Thymus (tissue), 11 donors: ENCODE data around the gene DNAJC30. TPM values are rescaled to one million over a fixed set of nuclear protein-coding genes. Genes with fewer than 3 reads are reported as not detected.
"Not testable (repeated sequence)": the region's sequence is repeated elsewhere in the genome, so short reads cannot be mapped to it uniquely, and the experiment has no call there.

Experiments
- DNase-seq, 9 donors: peaks; one replicate each; pipeline ENCODE4 v3.0.0-alpha.2; 2013; ENCODE audit warnings: low spot score in 9 of 9, low read depth in 6 of 9, missing footprints in 1 of 9
- H3K27ac ChIP-seq, 2 donors: one replicate each; pipeline ENCODE4 v1.5.1; 2013; ENCODE audit warnings: control low read depth in 1 of 2, low read depth in 1 of 2, low read length in 1 of 2, mild to moderate bottlenecking in 1 of 2, moderate library complexity in 1 of 2
- H3K27me3 ChIP-seq, 2 donors: one replicate each; pipeline ENCODE4 v1.5.1; 2013; ENCODE audit warnings: low read length in 1 of 2; ENCODE audit not compliant: control insufficient read depth in 2 of 2, insufficient read depth in 1 of 2
- H3K36me3 ChIP-seq, 2 donors: one replicate each; pipeline ENCODE4 v1.5.1; 2013; ENCODE audit warnings: low read length in 1 of 2, mild to moderate bottlenecking in 1 of 2, moderate library complexity in 1 of 2; ENCODE audit not compliant: control insufficient read depth in 2 of 2, insufficient read depth in 2 of 2
- H3K4me1 ChIP-seq, 2 donors: one replicate each; pipeline ENCODE4 v1.5.1; 2013; ENCODE audit warnings: low read length in 2 of 2; ENCODE audit not compliant: control insufficient read depth in 2 of 2, insufficient read depth in 2 of 2
- H3K4me3 ChIP-seq, 2 donors: one replicate each; pipeline ENCODE4 v1.5.1; 2013; ENCODE audit warnings: low read length in 2 of 2, control low read depth in 1 of 2, mild to moderate bottlenecking in 1 of 2
- H3K9me3 ChIP-seq, 2 donors: one replicate each; pipeline ENCODE4 v1.5.1; 2013; ENCODE audit warnings: low read length in 1 of 2, mild to moderate bottlenecking in 1 of 2; ENCODE audit not compliant: control insufficient read depth in 2 of 2, insufficient read depth in 1 of 2
- WGBS: extraction: QIAGEN DNeasy Blood & Tissue Kit; methylation state at CpG from one replicate; pipeline ENCODE4 v1.1.7; 2013; 5-methylcytosine and 5-hydroxymethylcytosine counted together
- polyA plus RNA-seq: library from polyadenylated mRNA; stranded (reverse); fragments of 200-250 nt; gene quantifications from one replicate; pipeline ENCODE4 v1.2.3, GENCODE V29; 2013
- total RNA-seq: library from RNA; stranded (reverse); fragments of 120-200 nt; gene quantifications from one replicate; pipeline ENCODE4 v1.2.4, GENCODE V29; 2013
- donor health status: healthy.

DNAJC30 gene
- total and polyA plus RNA-seq, 2 donors, result 3.7 to 8.0 TPM

GRCh38 chr7:73668886-73669230 is 14.4 kb downstream of the DNAJC30 start:
- 37% methylated on average over 5 of the region's 5 CpGs for WGBS
- Histone ChIP-seq H3K27ac (no peak overlapping the region), H3K27me3 (peaks cover 30 to 82% of the 10 kb centered on the region in 2 donors), H3K4me3 (peak overlapping the region; percentile 19 to 83), H3K4me1 (peaks cover 0 to 9% of the 10 kb centered on the region in 2 donors), H3K36me3 (no peaks in the 10 kb centered on the region), H3K9me3 (no peaks in the 10 kb centered on the region)
- DNase-seq, result no peak

- no peak overlapping the region for H3K27ac ChIP-seq
- peaks cover 30 to 83% of the 10 kb centered on the region in 2 donors for H3K27me3 ChIP-seq
- H3K4me1 ChIP-seq, result peaks cover 0 to 9% of the 10 kb centered on the region in 2 donors
- 3% methylated on average over 52 of the region's 52 CpGs for WGBS
- DNase-seq, result peak in 1 of 9 donors; percentile 29
- H3K4me3 ChIP-seq, result peak overlapping the region; percentile 19 to 83
- H3K9me3 ChIP-seq, result no peaks in the 10 kb centered on the region
- no peaks in the 10 kb centered on the region for H3K36me3 ChIP-seq
These were observed 15.0 kb downstream of the DNAJC30 start for GRCh38 chr7:73668103-73668885.

GRCh38 chr7:73667344-73668102 is 15.7 kb downstream of the DNAJC30 start, which contains the start of gene VPS37D:
TSS of gene VPS37D (plus strand) at chr7:73667831. CDS start at chr7:73667959, 128 bp downstream.
- DNase-seq, result peak; percentile 26 to 93 (median 81)
- Histone ChIP-seq H3K27me3 (peaks cover 30 to 79% of the 10 kb centered on the region in 2 donors), H3K27ac (no peak within 1 kb of the TSS), H3K36me3 (no peaks in the 10 kb centered on the region), H3K4me3 (peak within 1 kb of the TSS; percentile 32 to 83), H3K9me3 (peaks cover 0 to 1% of the 10 kb centered on the region in 2 donors), H3K4me1 (peaks cover 0 to 9% of the 10 kb centered on the region in 2 donors)
- 3% methylated on average over 79 of the region's 79 CpGs for WGBS

- peaks cover 0 to 1% of the 10 kb centered on the region in 2 donors for H3K9me3 ChIP-seq
- no peak for DNase-seq
- H3K4me3 ChIP-seq, result no peak overlapping the region
- H3K27ac ChIP-seq, result no peak overlapping the region
- H3K4me1 ChIP-seq, result peaks cover 0 to 4% of the 10 kb centered on the region in 2 donors
- peaks cover 9 to 35% of the 10 kb centered on the region in 2 donors for H3K27me3 ChIP-seq
- no peaks in the 10 kb centered on the region for H3K36me3 ChIP-seq
These were observed 20.2 kb downstream of the DNAJC30 start for GRCh38 chr7:73663033-73663432.

GRCh38 chr7:73660594-73660993 is 22.7 kb downstream of the DNAJC30 start:
- H3K27me3 ChIP-seq, result peaks cover 0 to 17% of the 10 kb centered on the region in 2 donors
- not testable (repeated sequence) for H3K4me3 ChIP-seq, H3K27ac ChIP-seq, DNase-seq, H3K4me1 ChIP-seq, H3K36me3 ChIP-seq, H3K9me3 ChIP-seq
- 77% methylated on average over 4 of the region's 4 CpGs for WGBS

GRCh38 chr7:73659983-73660382 is 23.3 kb downstream of the DNAJC30 start:
- DNase-seq, result no peak
- 71% methylated on average over 8 of the region's 8 CpGs for WGBS
- Histone ChIP-seq H3K9me3 (peaks cover 0 to 1% of the 10 kb centered on the region in 2 donors), H3K27ac (no peak overlapping the region), H3K4me3 (no peak overlapping the region), H3K4me1 (no peaks in the 10 kb centered on the region), H3K36me3 (no peaks in the 10 kb centered on the region), H3K27me3 (peaks cover 0 to 11% of the 10 kb centered on the region in 2 donors)

- not testable (repeated sequence) for H3K4me1 ChIP-seq, DNase-seq, H3K9me3 ChIP-seq, H3K27ac ChIP-seq, H3K4me3 ChIP-seq, H3K36me3 ChIP-seq
- peaks cover 0 to 17% of the 10 kb centered on the region in 2 donors for H3K27me3 ChIP-seq
- 91% methylated on average over 4 of the region's 4 CpGs for WGBS
These were observed 27.9 kb downstream of the DNAJC30 start for GRCh38 chr7:73655309-73655708.

GRCh38 chr7:73652541-73652949 is 30.7 kb downstream of the DNAJC30 start:
- H3K4me1 ChIP-seq, result peaks cover 0 to 2% of the 10 kb centered on the region in 2 donors
- WGBS, result 90% methylated on average over 11 of the region's 11 CpGs
- peaks cover 9 to 45% of the 10 kb centered on the region in 2 donors for H3K27me3 ChIP-seq

GRCh38 chr7:73650524-73650923 is 32.7 kb downstream of the DNAJC30 start:
- H3K9me3 ChIP-seq, result no peaks in the 10 kb centered on the region
- no peaks in the 10 kb centered on the region for H3K36me3 ChIP-seq
- H3K4me3 ChIP-seq, result no peak overlapping the region
- no peak for DNase-seq
- H3K4me1 ChIP-seq, result peaks cover 0 to 2% of the 10 kb centered on the region in 2 donors
- 65% methylated on average over 5 of the region's 5 CpGs for WGBS
- peaks cover 18 to 65% of the 10 kb centered on the region in 2 donors for H3K27me3 ChIP-seq
- no peak overlapping the region for H3K27ac ChIP-seq

More at GRCh38 chr7:73652541-73652949, 30.7 kb downstream of the DNAJC30 start:
- no peak overlapping the region for H3K4me3 ChIP-seq
- no peak overlapping the region for H3K27ac ChIP-seq
- no peak for DNase-seq
- H3K9me3 ChIP-seq, result no peaks in the 10 kb centered on the region
- no peaks in the 10 kb centered on the region for H3K36me3 ChIP-seq
